Activated CD8-positive, alpha-beta memory T cell treated with anti-CD3 and anti-CD28 coated beads, Interleukin-2, amount 50 U/mL, for 24 hours (primary cell): ENCODE measurements around the gene TLL2.

ENCODE experiments used
- DNase-seq: peaks from one replicate; pipeline ENCODE4 v3.0.0-alpha.2; 2020; ENCODE audit errors: extremely low read depth

TLL2 gene

DNA sequence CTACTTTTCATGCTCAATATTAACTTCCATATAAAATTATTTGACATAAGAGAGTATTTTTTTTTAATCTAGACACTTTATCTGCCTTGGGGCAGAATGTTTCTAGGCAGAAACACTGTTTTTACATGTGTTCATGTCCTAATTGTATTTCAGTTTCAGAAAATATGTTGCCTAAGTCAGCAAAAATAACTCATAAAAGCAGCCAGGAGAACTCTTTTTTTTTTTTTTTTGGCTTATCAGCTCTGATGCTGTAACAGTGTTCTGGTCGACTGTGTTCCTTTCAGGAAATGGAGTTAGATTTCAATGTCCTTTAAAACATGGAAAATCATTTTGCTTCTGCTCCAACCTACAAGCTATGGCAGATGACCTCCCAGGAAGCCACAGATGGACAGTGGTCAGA is 91.7 kb downstream of the TLL2 start:
- no peak for DNase-seq

DNA sequence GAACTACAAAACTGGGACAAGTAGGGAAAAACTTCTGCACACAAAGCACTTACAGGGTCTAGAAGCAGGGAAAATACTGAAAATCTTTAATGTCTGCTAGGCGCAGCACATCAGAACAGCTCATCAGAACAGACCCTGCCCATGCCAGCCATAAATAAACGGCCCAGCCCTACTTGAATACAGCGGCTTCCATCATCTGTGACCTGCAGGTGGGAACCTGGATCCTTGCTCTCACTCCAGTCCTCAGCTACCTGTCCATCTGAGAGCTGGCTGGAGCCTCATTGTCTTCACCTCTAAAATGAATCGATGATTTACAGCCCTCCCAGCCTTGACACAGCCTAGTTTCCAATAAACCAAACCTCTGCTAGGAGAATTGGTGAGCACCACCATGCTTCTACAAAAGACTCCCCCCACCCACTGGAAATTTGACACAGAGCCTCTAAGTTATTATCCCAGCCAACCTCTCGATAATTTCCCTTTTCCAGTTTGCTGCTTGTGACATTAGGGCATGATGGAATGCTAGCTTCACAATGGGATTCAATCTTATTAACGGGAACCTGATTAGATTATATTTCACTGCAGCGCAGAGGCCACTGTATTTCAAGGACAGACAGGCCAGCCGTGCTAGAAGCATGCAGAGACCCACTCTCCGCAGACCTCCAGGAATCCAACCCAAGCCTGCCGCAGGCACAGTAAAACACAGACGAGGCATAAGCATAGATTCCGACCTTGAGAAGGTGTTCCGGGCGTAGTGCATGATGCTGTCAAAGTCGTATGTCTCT is 93.3 kb downstream of the TLL2 start:
- DNase-seq = no peak

DNA sequence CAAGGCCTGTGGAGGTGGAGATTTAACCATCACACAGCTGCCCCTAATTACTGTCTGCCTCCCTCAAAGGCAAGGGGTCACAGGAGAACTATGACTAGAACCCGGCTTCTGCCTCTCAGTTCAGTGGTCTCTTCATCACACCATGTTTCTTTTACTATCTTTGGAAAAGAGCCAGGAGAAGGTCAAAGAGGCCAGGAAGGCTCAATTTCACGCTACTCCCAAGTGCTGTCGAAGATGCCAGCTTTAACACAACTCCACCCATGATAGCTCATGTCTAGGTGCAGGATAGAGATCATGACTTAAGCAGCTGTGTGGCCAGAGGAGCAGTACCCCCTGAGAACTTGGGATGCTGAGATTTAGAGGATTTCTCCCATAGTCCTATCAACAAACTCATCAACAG is 94.4 kb downstream of the TLL2 start:
- no peak for DNase-seq

DNA sequence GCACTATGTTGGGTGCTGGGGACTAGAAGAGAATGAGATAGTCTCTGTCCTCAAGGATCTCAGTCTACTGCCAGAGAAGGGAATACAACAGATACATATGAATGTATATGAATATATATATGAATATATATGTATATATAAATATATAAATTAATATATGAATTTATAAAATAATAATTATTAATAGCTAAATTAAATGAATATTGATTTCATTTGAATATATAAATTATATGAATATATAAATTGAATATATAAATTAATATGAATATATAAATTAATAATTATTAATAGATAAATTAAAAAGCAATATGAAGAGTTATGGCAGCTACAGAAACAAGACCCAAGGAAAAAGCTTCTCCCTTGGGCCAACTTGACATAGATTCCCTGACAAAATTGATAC is 95.1 kb downstream of the TLL2 start:
- no peak for DNase-seq

DNA sequence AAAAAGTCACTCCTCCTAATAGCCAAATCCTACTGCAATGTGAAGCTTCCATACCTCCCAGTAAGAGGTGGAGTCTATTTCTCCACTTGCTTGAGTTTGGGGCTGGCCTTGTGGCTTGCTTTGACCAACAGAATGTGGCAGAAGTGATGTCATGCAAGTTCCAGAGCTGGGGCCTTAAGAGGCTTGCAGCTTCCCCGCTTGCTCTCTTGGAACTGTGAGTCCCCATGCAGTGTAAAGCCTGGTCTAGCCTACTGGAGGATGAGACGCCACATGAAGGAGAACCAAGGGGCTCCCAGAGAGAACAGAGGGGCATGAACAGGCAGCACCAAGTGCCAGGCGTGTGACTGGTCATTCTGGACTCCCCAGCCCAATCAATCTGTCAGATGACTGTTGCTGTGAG is 96.3 kb downstream of the TLL2 start:
- no peak for DNase-seq

DNA sequence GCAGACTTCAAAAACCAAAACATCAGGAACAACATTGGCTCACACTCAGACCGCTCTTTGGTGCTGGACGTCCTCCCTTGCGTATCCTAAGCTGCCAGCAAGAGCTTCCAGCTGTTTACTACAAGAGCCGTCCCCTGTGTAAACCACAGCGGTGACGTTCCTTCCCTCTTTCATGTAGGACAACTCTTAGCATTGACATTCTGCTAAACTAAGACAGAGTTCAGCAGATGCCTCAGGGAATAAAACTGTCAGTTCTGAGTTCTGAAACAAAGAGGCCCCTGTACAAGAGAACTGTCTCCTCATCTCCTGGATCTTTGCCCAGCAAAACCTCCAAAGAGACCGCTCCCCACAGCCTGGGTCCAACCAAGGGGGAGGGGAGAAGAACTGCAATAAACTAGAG is 97.1 kb downstream of the TLL2 start:
- DNase-seq = no peak

DNA sequence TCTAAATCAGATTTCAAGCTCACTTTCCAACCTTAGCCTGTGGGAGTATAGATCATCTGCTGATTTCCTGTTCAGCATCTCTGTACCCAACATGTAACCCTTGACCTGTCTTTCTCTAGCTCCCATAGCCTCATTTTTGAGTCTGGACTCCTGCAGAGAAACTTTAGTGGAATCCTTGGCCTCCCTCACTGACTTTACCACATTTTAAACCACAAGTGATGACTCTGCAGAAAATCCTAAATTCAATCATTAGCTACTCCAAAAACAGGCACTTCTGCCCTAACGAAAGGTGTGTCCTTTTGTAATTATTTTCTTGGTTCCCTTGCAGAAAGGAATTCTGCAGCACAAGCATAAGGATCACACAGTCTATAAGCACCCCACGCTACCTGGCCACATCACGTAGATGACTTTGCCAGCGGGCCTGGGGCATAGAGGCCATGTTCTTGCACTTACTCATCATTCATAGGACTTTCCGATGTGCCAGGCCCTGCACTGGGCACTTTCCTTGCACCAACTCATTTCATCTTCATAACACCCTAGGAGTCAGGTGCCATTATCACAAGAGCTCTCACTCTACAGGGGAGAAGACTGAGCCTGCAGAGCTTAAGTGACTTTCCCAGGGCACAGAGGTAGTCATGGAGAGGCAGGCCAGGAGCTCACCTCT is 97.7 kb downstream of the TLL2 start:
- DNase-seq = no peak

DNA sequence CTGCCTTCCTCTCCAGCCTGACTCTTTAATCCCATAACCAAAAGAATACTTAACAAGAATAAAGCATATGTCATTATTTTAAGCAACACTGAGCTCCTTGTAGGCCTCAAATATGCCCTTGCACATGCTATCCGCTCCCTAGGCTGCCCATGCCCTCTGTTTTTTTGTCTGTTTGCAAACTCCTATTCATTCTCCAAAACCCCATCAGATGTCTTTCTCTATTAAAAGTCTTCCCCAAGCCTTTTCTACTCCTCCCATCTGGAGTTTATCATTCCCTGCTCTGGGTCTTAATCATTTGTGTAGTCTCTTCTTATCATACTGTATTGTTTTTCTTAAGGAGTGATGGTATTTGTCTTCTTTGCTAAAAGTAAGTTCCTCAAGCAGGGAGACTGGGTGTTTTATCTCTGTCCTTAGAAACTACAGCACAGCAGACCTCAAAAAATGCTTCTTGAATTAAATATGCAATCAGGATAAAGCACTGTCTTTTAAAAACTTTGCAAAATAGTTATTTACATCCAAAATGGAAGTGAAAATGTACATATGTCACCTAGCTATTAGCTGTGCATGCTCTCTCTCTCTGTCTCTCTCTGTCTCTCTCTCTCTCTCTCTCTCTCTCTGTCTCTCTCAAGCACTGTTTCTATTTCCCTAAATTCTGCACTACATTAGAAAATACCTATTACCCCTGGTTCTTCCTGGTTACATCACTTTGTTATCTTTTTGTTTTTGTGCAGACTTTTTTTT is 98.4 kb downstream of the TLL2 start:
- no peak for DNase-seq

DNA sequence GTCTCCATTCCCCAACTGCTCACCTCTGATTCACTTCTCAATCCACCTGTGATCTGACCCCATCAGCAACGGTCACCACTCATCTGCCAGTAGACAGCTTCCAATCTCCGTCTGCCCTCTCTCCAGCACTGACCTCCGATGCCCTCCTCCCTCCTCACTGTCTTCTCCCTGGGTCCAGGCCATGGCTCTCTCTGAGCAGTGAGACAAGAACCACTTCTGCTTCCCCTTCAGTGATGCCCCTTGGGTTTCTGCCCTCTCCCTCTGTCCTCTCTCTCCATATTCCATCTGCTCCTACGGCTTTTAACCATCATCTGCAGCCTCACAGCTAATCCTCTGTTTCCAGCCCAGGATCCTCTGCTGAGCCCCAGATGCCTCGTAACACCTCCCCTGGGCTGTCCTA is 99.4 kb downstream of the TLL2 start:
- no peak for DNase-seq

DNA sequence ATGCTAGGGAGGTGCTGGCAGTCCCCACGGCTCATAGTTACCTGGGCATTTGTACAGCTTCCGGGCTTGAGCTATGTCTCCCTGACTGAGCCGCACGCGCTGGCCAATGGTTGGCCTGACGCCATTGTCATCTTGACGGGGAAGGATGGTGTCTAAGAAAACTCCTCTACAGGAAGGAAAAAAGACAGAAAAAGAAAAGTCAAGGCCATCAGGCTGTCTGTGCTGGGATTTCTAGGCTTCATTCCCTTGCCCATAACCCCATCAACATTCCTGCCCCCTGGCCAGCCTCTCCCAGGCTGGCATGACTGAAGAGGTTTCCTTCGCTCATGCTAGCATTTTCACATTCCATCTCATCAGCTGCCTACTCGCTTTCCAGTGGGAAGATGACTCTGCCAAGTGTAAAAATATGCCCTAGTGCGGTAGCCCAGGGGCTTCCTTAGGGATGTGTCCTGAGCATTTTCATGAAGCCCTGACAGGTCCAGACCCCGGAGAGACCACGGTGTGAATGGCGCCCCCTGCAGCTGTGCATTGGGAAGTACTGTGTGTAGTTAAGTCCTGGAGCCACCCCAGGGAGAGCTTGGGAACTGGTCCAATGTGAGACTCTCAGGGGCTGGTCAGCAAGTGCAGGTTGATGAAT is 100.5 kb downstream of the TLL2 start:
- DNase-seq = no peak

DNA sequence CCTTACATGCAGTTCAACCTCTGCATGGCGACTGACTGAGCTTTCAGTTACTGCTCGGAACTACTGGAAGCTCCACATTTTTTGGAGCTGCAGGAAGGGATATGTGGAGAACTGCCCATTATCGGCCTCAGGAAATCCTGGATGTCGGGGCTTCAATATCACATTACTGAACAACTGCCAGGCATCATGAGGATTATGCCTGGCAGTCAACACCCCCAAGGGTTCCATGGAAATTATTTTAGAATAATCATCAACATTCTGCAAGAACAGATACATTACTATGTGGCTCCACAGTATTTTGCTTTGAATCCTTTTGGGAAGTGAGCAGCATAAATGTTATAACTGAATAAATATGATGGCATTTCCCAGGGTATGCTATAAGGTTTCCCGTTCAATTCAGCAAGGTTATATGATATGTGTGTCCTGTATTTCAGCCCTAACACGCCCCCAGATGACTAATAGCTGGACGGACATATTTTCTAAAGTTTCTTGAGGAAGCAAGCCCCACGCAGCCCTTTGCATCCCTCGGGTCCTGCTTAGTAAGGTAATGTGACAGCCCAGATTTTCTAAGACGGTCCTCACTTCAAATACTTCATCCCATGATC is 101.9 kb downstream of the TLL2 start:
- no peak for DNase-seq

DNA sequence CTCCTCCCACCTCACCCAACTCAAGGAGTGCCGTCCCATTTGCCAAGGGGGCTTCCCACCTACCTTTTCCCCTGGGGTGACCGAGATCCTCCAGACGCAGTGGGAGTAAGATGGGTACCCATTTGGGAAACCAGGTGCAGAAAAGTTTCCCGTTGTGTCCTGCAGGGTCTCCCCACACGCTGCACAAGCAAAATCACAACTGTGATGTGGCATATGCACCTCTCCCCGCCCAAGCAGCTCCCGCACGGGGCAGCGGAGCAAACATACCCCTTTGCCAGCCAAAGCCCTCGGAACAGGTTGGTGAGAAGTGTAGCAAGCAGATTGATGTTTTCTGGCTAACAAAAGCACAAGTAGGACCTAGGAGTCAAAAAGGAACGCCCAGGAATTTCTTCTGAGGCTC is 103.4 kb downstream of the TLL2 start:
- DNase-seq = no peak

DNA sequence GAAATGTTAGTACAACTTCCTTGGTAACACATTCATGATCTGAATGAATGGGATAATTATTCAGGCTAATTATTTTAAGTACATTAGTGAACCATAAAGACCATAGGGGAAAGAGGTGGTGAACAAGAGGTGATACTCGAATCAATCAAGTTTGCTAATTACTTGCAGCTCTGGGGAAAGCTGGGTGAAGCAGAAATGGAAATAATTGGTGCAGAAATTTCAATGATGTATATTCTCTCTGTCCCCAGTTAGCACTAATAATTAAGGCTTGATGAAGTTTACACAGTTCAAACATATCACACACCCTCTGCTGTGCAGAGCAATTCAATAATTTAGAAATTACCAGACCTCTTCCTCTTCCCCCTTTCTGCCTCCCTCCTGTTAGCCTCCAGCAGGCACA is 105.5 kb downstream of the TLL2 start:
- no peak for DNase-seq

DNA sequence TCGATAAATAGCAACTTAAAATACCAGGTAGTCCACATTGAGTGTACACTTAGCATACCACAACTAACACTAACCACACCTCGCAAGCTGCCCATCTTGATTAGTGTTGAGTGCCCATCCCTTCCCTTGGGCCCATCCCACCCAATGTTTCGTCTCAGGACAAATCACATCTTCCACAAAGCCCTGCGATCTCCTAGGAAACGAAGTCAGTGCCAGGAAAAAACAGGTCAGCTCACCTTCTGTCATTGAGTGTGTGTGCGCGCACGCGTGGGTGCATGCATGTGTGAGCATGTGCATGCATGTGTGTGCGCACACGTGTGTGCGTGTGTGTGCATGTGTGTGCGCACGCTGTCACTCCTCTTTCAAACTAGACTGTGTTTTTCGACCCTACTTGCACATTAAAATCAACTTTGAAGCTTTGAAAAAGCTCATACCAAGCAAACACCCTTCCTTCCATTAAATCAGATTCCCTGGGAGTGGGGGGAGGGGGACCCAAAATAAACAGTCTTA is 106.1 kb downstream of the TLL2 start:
- DNase-seq = no peak

DNA sequence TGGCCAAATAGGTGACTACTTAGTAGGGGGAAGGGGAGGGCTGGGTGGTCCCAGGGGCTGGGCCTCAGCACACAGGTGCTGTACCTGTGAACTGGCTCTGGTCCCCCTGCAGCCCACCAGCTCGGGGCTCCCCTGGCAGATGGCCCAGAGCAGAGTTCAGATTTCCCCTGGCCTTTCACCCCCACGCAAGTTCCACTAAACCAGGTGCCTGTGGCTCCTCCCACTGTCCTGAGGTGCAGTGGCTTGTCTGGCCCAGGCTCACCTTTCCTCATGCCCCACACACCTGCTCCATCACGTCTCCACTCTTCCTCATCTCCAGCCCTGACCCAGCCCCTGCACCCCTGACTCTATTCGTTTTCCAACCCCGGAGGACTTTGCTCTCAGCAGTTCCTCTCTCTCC is 107.6 kb downstream of the TLL2 start:
- no peak for DNase-seq

DNA sequence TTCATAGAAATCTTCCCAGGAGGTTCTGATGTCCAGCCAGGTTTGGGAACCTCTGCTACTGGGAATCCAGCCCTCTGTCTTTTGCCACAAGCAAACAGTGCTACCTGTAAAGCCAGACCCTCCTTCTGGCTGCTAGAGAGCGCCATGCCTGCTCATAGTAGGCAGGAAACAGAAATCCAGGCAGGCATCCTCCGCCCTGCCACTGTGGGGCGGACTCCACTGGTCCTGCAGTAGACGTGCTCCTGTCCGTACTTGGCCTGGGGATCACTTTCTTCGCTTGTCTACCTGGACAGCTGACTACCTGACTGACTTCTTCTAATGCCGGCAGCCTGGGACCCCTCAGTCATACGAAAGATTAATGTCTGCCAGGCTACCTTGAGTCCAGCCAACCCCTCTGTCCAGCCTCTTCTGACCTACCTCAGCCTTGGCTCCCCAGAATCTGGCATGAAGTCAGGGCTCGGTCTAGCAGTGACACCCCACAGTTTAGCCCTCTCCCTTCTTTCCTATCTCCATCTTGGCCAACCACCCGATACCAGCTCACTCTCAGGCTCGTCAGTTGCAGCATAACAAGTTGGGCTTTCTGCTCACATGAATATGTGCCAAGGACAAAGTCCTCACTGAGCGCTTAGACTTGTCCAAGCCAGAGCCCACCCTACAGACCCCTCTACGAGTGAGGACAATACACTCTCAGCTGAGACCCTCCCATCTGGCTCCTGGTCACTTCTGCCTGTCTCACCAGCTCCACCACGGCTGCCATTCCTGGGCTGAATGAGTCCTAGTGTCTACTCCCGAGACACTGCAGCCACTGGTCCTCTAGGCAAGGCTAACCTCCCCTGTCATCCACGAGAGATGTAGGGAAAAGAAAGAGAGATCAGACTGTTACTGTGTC is 111.1 kb downstream of the TLL2 start:
- DNase-seq = no peak

DNA sequence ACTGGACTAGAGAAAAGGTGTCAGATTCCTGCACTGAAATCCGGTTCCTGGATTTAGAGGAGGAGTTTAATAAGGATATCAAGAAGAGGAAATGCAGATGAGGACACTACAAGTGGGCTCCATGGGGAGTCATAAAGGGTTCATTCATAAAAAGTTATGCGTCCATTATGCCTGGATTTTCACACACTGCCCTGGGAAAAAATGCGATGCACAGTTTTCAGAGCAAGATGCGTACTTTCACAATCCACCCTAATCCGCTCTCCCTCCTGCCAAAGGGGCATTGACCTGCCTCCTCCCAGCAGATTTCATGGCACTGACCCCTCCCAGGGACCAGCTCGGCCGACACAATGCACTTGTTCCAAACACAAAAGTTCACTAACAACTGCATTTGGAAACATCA is 112.7 kb downstream of the TLL2 start:
- no peak for DNase-seq

DNA sequence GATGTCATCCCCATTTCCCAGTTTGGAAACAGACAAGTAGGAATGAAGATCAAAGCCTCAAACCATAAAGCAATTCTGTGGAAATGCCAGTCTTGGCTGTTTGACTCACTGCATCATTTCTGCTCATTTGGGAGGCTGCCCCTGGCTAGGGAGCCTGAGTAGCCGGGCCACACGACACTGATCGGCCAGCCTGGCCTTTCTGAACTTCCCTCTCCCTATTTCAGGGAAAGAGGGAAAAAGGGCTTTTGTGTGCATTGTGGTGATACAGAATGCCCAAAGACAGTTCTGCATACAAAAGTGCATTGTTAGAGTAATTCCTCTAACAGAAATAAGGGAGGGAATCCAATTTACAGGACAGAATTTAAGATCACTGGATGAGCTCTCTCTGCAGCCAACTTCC is 113.3 kb downstream of the TLL2 start:
- no peak for DNase-seq

DNA sequence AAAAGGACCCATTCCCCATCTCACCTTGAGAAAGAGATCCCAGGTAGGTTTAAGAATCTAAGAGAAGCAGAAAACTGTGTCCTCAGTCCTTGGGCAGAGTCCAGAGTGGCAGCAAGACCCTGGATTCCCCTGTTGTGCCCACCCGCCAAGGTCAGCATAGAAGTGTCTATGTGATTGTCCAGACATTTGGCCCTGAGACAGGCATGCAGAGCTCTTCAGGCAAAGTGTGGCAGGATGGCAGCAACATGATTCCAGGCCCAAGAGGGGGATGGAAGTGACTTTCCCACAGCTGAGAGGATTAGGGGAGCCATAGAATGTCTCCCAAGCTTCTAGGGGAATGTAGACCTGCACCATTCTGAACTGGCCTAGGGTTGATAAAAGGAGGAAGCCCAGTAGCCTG is 115.8 kb downstream of the TLL2 start:
- DNase-seq = no peak

DNA sequence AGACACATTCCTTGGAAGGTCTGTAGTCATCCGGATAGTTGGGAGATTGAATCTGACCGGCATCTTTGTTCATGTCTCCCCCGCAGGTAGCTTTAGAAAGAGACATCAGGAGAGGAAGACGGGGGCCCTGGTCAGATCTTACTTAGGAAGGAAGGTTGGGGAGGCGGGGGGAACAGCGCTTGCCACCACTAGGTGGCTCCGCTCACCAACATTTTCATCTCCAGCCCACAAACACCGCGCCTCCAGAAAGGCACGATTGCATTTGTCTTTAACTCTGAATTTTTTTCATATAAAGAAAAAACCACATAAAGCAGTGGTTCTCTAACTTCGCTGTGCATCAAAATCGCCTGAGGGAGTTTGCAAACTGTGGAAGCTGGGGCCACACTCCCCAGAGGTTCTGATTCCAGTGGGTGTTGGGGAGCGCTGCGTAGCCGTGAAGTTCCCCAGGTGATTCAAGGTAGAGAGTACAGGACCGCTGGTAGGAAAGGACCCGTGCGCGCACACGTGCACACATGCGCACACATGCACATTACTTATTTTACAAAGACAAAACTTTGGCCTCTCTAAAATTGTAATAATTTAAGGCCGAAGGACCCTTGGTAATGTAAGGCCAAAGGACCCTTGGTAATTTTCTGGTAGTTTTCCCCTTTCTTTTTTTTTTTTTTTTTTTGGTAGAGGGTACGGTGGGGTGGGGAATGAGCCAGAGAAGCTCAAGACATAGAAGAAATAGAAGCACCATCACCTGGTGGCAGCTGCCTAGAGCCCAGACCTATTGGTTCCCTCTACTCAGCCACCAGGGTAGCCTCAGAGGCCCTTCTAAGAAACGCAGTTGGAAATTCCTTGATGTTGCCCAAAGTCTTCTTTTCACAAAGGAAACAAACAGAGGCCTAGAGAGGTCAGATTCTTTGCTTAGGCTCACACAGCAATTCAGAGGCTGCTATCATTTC is 117.5 kb downstream of the TLL2 start:
- peak; percentile 8 for DNase-seq
